CD4-positive, alpha-beta T cell treated with Interleukin-17A for 4 hours (primary cell): Measurements from ENCODE around the gene NCAM2.

Source experiments
- DNase-seq: peaks from one replicate; pipeline ENCODE4 v3.0.0-alpha.2; 2020; ENCODE audit warnings: mixed read lengths

NCAM2 gene

DNA sequence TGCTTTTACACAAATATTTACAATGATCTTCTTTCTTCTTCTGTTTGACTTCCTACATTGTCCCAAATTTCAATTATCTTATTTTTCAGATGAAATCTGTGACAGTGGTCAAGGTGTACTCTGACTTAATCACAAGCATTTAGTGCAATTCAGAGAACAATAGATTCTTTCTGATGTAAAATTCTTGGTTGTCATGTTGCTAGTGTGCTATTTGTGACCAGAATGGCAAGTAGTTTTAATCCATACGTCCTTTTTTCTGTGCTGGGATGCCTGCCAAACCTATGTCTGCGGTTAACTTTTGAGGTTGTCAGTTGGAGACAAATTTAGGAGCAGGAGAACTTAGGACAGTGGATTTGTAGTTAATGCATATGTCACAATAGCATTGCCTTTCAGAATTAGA is 31.0 kb downstream of the NCAM2 start:
- no peak for DNase-seq

DNA sequence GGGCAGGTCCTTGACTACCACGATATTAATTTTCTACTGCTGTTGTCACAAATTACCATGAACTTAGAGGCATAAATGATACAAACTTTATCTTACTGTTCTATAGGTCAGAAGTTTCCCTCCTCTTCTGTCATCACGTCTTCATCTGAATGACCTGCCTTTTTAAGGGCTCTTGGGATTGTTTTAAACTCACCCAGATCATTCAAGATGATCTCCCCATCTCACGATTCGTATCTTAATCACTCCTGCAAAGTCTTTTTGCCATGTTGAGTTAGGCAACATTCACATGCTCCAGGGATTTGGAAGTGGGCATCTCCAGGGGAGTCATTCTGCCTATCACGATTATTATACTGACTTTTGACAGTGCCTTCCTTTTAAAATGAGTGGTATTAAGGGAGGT is 32.1 kb downstream of the NCAM2 start:
- no peak for DNase-seq

DNA sequence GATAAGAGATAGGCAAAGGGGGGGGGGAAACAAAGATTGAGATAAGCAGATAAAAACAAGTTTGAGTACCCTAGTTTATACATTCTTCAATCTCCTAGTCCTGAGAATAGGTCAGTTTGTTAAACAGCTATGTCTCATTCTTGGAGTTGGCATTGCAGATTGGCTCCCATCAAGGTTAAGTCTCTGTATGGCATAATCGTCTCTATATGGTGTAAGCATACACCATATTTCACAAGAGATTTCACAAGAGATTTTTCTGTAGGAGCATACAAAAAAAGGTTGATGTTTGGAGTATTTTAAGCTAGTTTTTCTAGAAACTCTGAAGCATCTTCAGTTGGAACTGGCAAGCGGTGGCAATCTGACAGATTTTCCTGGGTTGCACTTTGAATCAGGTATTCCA is 35.8 kb downstream of the NCAM2 start:
- DNase-seq: no peak

DNA sequence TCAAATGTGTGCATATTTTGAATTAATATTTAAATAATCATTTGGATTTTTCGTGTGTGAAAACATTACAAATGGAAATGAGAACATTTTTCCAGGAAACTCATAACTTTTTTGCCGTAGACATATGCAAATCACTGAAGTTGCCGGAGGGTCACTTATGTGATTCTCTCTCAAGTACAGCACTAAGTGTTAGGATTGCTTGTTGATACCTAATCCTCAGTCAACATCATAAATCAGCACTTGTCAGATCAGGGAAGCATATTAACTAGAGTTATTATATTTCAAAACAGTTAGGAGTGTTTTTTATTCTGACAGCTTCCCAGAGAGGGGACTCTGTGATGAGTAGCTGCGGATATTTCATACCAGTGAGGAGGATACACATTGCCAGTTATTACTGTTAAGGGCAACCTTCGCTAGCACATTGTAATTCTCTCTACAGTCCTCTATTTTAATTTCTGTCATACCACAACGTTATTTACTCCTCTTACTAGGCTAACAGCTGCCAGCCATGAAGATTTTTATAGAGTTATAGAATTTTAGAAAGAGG is 41.5 kb downstream of the NCAM2 start:
- DNase-seq: no peak

DNA sequence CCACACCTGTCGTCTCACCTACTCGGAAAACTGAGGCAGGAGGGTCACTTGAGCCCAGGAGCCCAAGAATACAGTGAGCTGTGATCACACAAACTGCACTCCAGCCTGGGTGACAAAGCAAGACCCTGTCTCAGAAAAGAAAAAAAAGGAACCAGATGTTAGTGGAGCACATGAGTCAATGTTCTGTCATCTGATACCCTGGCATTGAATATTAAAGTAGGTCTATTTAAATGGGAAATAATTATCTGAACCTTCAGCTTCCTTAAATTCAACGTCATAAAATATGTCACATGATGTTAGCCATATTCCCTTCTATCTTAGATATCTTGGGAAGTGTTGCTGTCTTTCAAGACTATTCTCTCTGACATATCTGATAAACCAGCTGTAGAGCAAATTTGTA is 47.3 kb downstream of the NCAM2 start:
- no peak for DNase-seq

DNA sequence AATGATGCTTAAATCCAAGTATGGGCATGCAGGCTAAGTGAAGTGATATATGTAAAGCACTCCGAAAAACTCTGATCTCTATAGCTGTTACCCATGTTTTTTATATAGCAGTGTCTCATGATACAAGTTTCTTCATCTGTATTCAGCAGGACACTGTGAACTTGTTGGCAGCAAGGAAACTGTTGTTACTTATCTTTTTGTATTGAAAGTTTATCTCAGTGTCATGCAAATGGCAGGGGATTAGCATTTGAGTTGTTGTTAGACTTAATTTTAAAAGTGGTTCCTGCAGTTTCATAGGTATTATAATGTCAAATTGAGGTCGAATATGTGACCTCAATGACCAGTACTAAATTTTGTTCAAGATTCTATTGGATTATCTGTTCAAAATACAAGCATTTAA is 47.9 kb downstream of the NCAM2 start:
- no peak for DNase-seq

DNA sequence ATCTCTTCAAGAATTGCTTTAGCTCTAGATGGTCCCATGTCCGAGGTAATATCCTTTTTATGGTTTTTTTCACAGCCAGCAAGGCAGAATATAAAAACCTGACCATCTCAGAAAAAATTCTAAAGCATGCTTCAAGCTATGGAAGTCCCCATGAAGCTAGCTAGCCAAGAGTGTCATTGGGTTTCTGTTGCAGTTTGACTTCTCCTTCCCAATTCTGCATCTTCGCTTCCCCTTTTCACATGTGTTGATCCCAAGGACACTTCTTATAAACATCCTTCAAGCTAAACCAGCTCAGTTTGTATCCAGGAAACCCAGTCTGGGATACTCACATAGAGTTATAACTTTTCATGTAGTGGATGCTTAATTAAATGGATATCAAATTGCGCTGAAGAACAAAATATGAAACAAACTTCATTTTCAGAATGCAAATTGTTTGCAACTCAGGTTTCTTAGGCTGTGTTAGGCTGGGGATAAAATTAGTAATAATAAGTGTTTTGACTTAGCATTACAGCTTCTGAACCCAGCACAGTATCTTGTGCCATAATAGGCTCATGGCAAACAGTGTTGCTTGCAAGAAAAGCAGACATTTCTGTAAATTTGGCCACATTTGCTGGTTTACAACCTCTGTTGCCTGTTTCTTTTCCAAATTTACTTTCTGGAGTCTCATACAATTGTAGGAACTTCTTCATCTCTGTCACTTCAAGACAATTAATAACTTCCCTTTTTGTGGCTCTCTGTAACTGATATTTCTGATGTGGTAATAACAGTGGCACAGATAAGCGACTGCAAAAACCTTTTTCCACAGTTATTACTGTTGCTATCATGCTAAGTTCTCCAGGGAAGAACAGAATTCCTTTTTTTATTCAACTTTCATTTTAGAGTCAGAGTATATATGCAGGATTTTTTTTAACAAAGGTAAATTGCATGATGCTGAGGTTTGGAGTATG is 53.2 kb downstream of the NCAM2 start:
- no peak for DNase-seq

DNA sequence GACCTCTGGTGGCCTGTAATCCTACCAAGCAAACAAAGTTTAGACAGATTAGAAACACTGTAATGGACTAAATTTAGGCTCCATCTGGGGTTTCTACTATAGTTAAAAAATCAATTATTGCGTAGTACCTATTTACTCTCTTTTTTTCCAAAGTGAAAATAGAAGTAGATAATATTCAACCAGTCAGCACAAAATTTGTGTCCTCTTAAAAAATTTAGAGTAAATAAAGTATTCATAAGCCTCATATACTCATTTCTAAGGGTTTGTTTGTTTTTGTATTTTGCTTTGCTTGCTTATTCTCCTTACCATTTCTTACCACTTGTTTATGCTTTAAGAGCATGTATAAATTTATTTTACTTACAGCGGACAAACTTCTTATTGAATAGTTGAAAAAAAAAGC is 54.5 kb downstream of the NCAM2 start:
- DNase-seq: no peak

DNA sequence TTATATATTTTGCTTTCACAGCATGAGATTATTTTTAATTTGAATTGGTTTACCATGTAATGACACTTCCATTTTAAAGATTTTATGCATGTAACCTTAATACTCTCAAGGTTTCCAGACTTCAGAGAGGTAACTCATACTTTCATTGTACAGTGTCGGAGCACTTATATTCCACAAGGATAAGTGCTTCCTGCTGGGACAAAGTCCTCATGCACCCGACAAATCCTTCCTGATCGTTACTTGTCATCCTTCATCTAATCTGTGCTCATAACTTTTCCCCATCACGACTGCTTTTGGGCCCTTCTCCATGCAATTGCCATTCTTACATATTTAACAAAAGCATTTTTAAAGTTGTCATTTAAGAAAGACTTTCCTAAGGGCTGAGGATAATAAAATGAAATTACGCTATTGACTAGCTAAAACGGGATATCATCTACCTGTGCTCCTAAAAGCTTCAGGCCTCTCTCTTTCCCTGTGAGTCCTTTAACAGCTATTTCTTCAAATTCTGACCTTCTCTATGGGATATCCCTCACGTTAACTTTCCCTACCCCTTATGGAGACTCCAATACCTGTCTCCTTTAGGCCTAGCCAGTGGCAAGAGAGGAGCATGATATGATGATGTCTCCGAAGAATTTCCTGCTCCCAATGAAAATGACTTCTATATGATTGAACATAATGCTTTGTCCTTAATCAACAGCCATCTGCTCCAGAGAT is 59.3 kb downstream of the NCAM2 start:
- DNase-seq: no peak

DNA sequence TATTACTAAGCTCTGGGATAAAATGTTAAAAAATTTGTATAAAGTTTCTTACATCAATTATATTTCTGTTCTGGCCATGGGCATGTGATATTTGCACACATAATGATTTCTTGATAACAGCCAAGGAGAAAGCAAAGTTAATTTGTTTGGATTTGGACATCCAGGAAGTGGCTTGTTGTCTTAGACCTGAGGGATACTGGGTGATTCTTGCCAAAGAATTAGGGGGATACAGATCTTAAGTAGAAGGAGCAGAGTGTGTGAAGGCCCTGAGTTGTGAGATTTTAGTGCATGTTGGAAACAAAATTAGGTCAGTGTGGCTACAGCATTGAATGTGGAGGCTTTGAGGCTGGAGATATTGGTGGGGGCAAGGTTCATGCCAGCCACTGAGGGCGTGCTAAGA is 65.6 kb downstream of the NCAM2 start:
- DNase-seq: no peak

DNA sequence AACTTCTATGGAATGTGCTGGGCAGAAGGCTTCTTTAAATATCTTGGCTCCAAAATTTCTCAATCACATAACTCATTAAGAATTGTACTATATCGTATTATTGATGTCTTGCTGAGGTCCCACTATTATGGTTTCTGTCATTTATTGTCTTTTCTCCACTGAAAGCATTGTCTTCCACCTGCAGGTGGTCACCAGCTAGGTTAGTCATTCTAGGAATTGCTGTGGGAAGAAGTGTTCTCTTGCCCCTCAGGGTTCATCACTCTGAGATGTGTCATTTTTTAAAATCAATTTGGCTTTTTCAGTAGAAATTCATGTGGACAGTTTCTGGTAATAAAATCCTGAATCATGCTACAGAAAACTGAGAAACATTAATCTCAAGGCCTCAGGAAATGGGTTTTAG is 66.1 kb downstream of the NCAM2 start:
- DNase-seq: no peak

DNA sequence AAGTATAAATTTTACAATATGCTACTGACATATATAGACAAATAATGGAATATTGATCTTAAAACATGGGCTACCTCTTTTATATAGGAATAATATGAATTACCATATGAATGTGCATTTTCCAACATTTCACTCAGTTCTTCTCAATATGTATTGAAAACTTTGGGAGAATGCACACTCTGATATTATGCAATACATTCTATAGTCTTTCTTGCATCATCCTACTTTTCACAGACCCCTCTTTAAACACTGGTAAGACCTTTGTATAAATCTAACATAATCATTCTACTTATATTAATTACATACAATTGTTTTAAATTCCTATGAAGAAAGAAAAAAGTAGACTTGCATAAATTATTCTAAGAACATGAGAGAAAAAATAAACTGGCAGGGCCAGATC is 69.2 kb downstream of the NCAM2 start:
- no peak for DNase-seq

DNA sequence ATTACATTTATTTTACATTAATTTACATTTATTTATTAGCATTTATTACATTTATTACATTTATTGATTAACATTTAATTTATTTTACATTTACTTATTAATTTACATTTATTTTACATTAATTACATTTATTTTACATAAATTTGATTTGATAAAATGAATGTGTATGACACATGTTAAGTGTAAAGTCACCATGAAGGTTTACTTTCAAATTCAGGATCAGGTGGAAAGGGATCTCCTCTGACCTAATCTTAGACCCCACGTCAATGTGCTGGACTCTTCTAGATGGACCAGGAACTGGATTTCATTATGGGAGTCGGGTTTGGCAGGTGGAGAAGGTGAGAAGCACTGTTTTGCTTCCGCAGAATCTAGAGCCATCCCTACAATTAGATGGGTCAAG is 76.1 kb downstream of the NCAM2 start:
- no peak for DNase-seq

DNA sequence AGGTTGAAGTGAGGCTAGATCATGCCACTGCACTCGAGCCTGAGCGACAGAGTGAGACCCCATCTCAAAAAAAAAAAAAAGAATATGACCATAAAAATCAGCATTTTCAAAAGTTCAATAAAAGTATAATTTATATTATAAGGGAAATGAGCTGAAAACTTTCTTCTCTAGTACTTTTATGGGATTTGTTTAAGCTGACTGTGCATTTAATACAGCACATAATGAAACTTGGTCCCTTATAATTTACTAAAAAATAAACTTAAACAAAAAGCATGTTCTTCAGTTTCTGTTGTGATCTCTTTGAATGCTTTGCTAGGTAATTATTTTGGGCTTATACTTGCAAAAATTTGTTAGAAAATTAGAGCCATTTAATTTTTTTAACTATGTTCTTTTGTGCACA is 77.8 kb downstream of the NCAM2 start:
- no peak for DNase-seq

DNA sequence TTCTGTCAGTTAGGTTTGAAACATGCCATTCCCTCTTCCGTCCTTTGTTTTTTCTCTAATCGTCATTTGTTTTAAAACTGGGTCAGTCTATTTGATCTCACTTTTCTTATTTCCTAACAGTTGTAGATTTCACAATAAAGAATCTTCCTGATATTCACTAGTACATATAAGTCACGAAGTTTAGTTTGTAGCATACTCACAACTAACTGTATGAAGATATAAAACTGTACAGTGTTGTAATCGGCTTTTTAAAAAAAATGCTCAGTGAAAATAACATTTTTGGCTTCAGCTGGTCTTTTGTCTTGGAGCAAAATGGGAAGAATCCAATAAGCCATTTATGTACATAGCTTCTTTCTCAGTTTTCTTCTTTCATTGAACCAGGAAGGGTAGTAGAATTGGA is 78.3 kb downstream of the NCAM2 start:
- no peak for DNase-seq

DNA sequence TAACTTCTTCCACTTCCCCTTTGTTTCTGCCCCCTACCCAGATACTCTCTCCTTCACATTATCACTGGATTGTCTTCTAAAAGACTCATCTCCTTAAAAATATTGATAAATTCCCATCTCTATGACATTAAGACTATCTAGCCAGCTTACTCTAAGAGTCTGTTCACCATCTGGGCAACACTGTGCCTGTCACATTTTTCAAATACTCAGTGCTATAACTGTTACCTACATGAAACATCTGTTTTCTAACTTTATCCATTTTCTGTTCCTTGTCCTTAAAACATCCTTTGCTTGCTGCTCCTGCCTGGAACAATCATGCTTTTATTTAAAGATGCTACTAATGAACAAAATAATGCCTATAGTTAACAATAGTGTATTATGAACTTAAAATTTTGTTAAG is 81.4 kb downstream of the NCAM2 start:
- DNase-seq: no peak

DNA sequence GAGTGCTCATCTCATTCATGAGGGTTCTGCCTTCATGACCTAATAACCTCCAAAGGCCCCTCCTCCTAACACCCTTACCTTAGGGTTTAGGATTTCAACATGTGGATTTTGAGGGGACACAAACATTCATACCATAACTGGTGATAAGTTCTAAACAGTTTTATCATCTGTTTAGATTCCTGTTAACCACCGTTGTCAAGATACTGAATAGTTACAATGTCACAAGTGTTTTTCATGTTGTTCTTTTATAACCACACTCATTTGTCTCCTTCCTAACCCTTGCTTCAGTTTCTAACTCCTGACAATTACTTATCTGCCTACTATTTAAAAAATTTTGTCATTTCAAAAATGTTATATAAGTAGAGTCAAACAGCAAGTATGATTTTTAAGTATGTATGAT is 86.0 kb downstream of the NCAM2 start:
- no peak for DNase-seq

DNA sequence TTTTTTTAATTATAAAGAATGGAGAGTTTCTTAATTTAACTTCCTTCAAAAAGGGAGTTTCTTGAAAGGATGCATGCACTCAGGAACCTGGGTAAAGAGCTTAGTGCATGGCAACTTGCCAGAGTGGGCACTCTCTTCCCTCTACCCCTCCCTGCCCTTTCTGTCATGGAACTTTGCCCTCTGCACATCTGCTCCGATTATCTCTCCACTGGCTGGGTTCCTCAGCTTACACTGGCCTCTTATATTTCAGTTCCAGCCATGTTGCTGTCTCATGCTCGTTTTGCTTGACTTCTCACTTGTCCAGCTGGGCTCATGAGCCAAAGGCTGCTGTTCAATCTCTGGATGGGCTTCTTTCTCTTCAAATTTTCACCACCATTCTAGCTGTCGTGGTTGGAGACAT is 87.0 kb downstream of the NCAM2 start:
- DNase-seq: no peak

DNA sequence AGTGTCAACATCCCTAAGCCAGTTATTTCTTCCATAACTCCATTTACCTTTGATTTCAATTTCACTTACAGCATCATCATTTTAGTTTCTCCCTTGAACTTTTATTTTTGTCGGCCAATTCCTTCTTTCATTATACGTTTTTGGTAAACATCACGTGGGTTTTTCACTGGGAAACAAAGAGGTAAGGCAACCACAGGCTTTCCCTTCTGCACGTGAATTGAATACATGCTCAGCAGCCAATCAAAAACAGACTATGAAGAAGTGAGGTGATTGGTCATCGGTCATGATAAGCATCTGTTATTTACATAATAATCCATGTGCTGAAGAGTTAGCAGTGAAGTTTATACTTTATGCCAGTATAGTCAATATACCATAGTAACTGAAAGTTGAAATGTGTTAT is 98.7 kb downstream of the NCAM2 start:
- DNase-seq: no peak

DNA sequence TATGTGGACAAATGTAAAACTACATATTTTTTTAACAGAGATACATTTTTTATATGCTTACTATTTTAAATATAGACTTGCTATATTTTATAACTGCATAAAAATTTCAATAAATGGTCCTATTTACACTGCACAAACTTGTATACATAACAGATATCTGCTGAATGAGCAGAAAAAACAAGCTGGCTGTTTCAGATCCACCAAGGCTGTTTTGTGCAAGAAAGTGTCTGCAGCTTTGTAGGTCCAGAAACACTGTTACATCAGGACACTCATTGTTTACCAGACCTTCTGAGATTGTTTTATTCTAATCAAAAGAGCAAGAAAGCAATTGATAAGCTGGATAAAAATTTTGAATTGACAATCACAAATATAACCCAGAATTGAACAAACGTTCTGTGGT is 99.3 kb downstream of the NCAM2 start:
- DNase-seq: no peak

DNA sequence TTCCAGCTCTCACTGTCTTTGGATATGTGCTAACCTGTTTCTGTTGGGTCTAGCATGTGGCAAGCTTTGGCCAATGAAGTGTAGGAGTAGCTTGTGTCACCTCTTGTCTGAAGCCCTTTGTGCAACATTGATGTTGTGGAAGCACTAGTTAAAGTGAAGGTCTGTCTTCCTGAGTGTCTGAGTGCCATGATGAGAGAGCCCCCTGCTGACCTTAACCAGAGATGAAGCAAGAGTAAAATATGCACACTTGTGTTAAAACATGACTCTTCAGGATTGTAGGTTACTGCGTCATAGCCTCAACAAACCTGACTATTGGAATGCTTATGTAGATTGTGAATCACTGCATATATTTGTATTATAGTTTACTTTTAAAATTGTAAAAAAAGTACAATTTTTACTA is 103.7 kb downstream of the NCAM2 start:
- no peak for DNase-seq

DNA sequence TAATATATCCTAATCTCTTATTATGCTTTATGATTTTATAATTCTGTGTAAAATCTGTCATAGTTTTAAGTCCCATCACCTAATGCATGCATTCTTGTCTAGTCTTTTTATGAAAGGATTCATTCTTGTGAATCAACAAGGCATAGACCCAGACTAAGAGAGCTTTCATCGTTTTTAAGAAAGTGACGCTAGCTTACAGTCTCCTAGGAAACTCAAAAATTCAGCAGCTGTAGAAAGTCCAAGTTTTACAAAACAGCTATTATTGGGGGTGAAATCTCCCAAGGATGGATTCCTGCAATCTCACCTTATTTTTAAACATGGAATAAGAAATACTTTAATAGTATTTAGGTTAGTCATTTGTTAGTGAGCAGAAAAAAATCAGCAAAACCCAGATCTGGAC is 104.7 kb downstream of the NCAM2 start:
- DNase-seq: no peak

DNA sequence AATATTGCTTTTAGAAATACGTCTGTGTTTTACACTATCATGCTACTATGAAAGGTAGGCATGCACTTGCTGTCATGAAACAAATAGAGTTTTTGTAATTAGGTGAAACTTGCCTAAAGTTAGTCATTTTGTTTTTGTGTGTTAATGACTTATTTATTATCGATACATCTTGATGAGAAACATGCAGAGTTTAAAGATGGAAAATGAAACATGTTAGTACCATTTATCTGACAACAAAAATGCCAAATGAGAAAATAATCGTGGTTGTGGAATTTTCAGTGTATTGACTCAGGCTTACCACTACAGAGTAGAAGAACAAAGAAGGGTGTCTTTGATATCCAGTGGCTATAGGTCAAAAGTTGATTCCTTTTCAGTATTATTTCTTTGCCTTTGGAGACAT is 105.5 kb downstream of the NCAM2 start:
- no peak for DNase-seq

DNA sequence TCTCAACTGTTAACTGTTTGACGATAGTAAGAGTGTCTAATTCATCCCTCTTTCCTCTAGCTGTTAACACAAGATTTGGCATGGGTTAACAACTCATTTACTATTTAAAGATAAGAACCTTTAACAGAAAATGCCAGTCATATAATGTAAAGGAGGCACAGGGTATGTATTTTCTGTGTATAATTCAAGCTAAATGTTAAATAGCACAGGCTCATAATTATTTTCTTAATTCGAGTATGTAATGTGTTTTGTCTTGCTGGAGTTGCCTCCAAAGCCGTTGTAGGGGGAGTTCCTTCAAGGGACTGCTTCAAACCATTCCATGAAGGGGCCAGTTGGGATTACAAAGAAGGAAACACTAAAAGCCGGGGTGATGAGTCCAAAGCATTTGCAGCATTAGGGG is 111.5 kb downstream of the NCAM2 start:
- no peak for DNase-seq
